GM12892 (cell line): ENCODE measurements around the gene PITPNC1.

Experiments
- POLR2A ChIP-seq: IDR thresholded peaks from 2 replicates; pipeline ENCODE4 v1.6.1; 2011; ENCODE audit warnings: low read depth, low read length, control low read depth
- POLR2AphosphoS5 ChIP-seq: IDR thresholded peaks from 2 replicates; pipeline ENCODE4 v1.6.1; 2011; ENCODE audit warnings: low read depth, low read length, control low read depth

DNA sequence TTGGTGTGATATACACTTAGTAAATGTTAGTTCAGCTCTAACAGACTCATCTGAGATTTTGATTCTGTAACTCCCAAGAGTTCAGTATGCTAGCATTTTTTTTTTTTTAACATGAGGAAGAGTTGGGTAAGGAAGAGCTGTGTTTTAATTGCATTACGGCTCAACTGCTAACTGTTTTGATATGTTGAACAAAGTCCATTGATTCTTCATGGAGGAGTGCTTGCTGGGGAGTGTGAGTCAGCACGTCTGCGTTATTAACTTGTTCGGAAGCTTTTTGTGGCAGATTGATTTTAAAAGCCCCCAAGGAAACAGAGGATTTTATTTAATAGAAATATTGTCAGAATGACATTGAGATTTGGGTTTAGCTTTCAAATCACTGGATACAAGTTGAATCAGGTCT, 45.8 kb downstream of the PITPNC1 start:
- TF ChIP-seq POLR2AphosphoS5 (no peak), POLR2A (no peak)
